Sigmoid colon (tissue), 7 donors: ENCODE measurements around the gene VDAC1. TPM values are rescaled to one million over a fixed set of nuclear protein-coding genes. Genes with fewer than 3 reads are reported as not detected.

Source experiments
- DNase-seq: peaks from one replicate; pipeline ENCODE4 v3.0.0-alpha.2; 2019
- H3K27ac ChIP-seq, 4 donors: fragments of 200-600 bp; sonication (generic); one replicate each; pipeline ENCODE4 v1.5.1; 2016 to 2019; ENCODE audit warnings: mild to moderate bottlenecking in 1 of 4
- H3K27me3 ChIP-seq, 3 donors: fragments of 200-600 bp; sonication (generic); one replicate each; pipeline ENCODE4 v1.5.1; 2019; ENCODE audit warnings: mild to moderate bottlenecking in 1 of 3
- H3K36me3 ChIP-seq, 4 donors: fragments of 200-600 bp; sonication (generic); one replicate each; pipeline ENCODE4 v1.5.1; 2016 to 2019
- H3K4me1 ChIP-seq, 4 donors: fragments of 200-600 bp; sonication (generic); one replicate each; pipeline ENCODE4 v1.5.1; 2017 to 2019
- H3K4me3 ChIP-seq, 4 donors: fragments of 200-600 bp; sonication (generic); one replicate each; pipeline ENCODE4 v1.5.1; 2017 to 2019; ENCODE audit warnings: mild to moderate bottlenecking in 2 of 4, moderate library complexity in 1 of 4
- H3K9me3 ChIP-seq, 4 donors: fragments of 200-600 bp in 3 of 4; sonication (generic) in 3 of 4; one replicate each; pipeline versions ENCODE4 v1.5.1 to v1.6.1; 2013 to 2019
- CTCF ChIP-seq, 4 experiments: fragments of 450-650 bp in 3 of 4; fragments of 200-600 bp in 1 of 4; IDR thresholded peaks; one replicate each; pipeline ENCODE4 v1.5.1; 2016 to 2019; ENCODE audit warnings: antibody characterized with exemption in 4 of 4, mild to moderate bottlenecking in 3 of 4, moderate library complexity in 2 of 4
- EP300 ChIP-seq, 4 donors: sonication (generic); formaldehyde crosslinking; IDR thresholded peaks; one replicate each; pipeline ENCODE4 v1.6.1; 2017; ENCODE audit warnings: antibody characterized with exemption in 4 of 4
- POLR2A ChIP-seq, 2 donors: fragments of 450-650 bp; IDR thresholded peaks; one replicate each; pipeline ENCODE4 v1.6.1; 2016; ENCODE audit warnings: antibody characterized with exemption in 2 of 2, mild to moderate bottlenecking in 2 of 2, moderate library complexity in 2 of 2
- POLR2AphosphoS5 ChIP-seq, 4 donors: sonication (generic); formaldehyde crosslinking; IDR thresholded peaks; one replicate each; pipeline ENCODE4 v1.6.1; 2017; ENCODE audit warnings: antibody characterized with exemption in 4 of 4
- WGBS, 2 donors: extraction: QIAGEN DNeasy Blood & Tissue Kit; methylation state at CpG; one replicate each; pipeline ENCODE4 v1.1.7; 2013; 5-methylcytosine and 5-hydroxymethylcytosine counted together
- intact Hi-C: fragments of 100-400 bp; cut with DNase I; formaldehyde crosslinking; loops from one replicate; pipeline ENCODE4 v1.15.1; 2023
- polyA plus RNA-seq, 3 donors: library from polyadenylated mRNA; stranded (reverse); fragments of 200-250 nt; gene quantifications; one replicate each; pipeline ENCODE4 v1.2.3, GENCODE V29; 2013
- total RNA-seq, 4 donors: library from RNA; depleted of rRNA; stranded (reverse); fragments of >200 nt; gene quantifications; one replicate each; pipeline ENCODE4 v1.1.0, GENCODE V29; 2016
- donor health status: healthy with polysubstance abuse.
- donor health status: Bipolar disorder and iron deficiency.
- donor health status: healthy.

VDAC1 gene
- total and polyA plus RNA-seq, 7 donors = 71.3 to 361 (median 99.2) TPM

GRCh38 chr5:134005417-134006061 lies 764 bp upstream of the VDAC1 start:
- Histone ChIP-seq H3K27me3 (no peaks in the 10 kb centered on the region), H3K27ac (peak overlapping the region; percentile 98 to 100 (median 98))

GRCh38 chr5:134003817-134004625 lies 754 bp downstream of the VDAC1 start:
- H3K9me3 ChIP-seq = no peaks in the 10 kb centered on the region
- no peak for TF ChIP-seq EP300 (IDR thresholded peaks at IDR 0.05)
- TF ChIP-seq POLR2AphosphoS5 (IDR thresholded peaks at IDR 0.05) = peak in 2 of 4 donors; percentile 14 to 35
- no peak for TF ChIP-seq CTCF (IDR thresholded peaks at IDR 0.05)
- no peak for TF ChIP-seq POLR2A (IDR thresholded peaks at IDR 0.05)
- peak overlapping the region; percentile 64 to 96 (median 86) for H3K4me3 ChIP-seq
- H3K27ac ChIP-seq = peak overlapping the region; percentile 98 to 100 (median 98)
- no peaks in the 10 kb centered on the region for H3K27me3 ChIP-seq
- WGBS, 2 donors = 0 to 1% methylated on average over 90 of the region's 90 CpGs
- intact Hi-C loops = no loop called here
- H3K4me1 ChIP-seq = peaks cover 0 to 61% (median 54%) of the 10 kb centered on the region in 4 donors
- H3K36me3 ChIP-seq = peaks cover 0 to 7% (median 0%) of the 10 kb centered on the region in 4 donors
- peak; percentile 82 for DNase-seq

More at GRCh38 chr5:134005417-134006061, 764 bp upstream of the VDAC1 start:
- Histone ChIP-seq H3K4me3 (peak overlapping the region; percentile 64 to 96 (median 86)), H3K36me3 (peaks cover 0 to 7% (median 0%) of the 10 kb centered on the region in 4 donors), H3K4me1 (peaks cover 0 to 46% (median 40%) of the 10 kb centered on the region in 4 donors), H3K9me3 (no peaks in the 10 kb centered on the region)
- WGBS, 2 donors = 6 to 20% methylated on average over 40 of the region's 40 CpGs
- intact Hi-C loops = loop anchor here (1.0 kb wide), 1 partner anchor 37 kb away; the partner anchor contains the start of gene C5orf15
- TF ChIP-seq POLR2AphosphoS5 (IDR thresholded peaks at IDR 0.05) (peak in 3 of 4 donors; percentile 18 to 61 (median 57)), CTCF (IDR thresholded peaks at IDR 0.05) (no peak), POLR2A (IDR thresholded peaks at IDR 0.05) (peak; percentile 32 to 34)
- DNase-seq = peak; percentile 74

GRCh38 chr5:134003064-134003816 lies 1.5 kb downstream of the VDAC1 start:
- no peak for DNase-seq
- H3K4me1 ChIP-seq = peaks cover 0 to 69% (median 61%) of the 10 kb centered on the region in 4 donors

More at GRCh38 chr5:134003064-134003816, 1.5 kb downstream of the VDAC1 start:
- peaks cover 0 to 7% (median 0%) of the 10 kb centered on the region in 4 donors for H3K36me3 ChIP-seq
- no peaks in the 10 kb centered on the region for H3K27me3 ChIP-seq
- H3K4me3 ChIP-seq = peak overlapping the region; percentile 64 to 96 (median 86)
- no peak for TF ChIP-seq CTCF (IDR thresholded peaks at IDR 0.05)
- TF ChIP-seq EP300 (IDR thresholded peaks at IDR 0.05) = no peak
- no peak for TF ChIP-seq POLR2A (IDR thresholded peaks at IDR 0.05)
- TF ChIP-seq POLR2AphosphoS5 (IDR thresholded peaks at IDR 0.05) = no peak
- intact Hi-C loops = no loop called here
- 8 to 18% methylated on average over 11 of the region's 11 CpGs for WGBS, 2 donors
- peak overlapping the region; percentile 98 to 100 (median 98) for H3K27ac ChIP-seq
- H3K9me3 ChIP-seq = no peaks in the 10 kb centered on the region
